Measurements from ENCODE around the gene PRDX5. TPM values are rescaled to one million over a fixed set of nuclear protein-coding genes. Genes with fewer than 3 reads are reported as not detected.

Gene PRDX5
- total and polyA plus RNA-seq, 9 donors, result 128 to 175 (median 164) TPM

GRCh38 chr11:64289002-64289564 lies 28.8 kb upstream of the PRDX5 start:
- peaks cover 45% of the 10 kb centered on the region for H3K27me3 ChIP-seq (ENCODE audit: control insufficient read depth, insufficient read depth, low read length)
- H3K4me3 ChIP-seq (ENCODE audit: low read length), result no peak overlapping the region
- 69% methylated on average over 6 of the region's 13 CpGs for WGBS (ENCODE audit: insufficient coverage)
- peaks cover 7% of the 10 kb centered on the region for H3K36me3 ChIP-seq (ENCODE audit: control insufficient read depth, insufficient read depth, low read length)
- H3K9me3 ChIP-seq (replicated peaks; ENCODE audit: control insufficient read depth, low read depth, low read length), result no peaks in the 10 kb centered on the region
- peaks cover 30% of the 10 kb centered on the region for H3K4me1 ChIP-seq (ENCODE audit: control insufficient read depth, insufficient read depth, low read length)
- H3K27ac ChIP-seq (ENCODE audit: low read length), result no peak overlapping the region
- no peak for DNase-seq

DNA sequence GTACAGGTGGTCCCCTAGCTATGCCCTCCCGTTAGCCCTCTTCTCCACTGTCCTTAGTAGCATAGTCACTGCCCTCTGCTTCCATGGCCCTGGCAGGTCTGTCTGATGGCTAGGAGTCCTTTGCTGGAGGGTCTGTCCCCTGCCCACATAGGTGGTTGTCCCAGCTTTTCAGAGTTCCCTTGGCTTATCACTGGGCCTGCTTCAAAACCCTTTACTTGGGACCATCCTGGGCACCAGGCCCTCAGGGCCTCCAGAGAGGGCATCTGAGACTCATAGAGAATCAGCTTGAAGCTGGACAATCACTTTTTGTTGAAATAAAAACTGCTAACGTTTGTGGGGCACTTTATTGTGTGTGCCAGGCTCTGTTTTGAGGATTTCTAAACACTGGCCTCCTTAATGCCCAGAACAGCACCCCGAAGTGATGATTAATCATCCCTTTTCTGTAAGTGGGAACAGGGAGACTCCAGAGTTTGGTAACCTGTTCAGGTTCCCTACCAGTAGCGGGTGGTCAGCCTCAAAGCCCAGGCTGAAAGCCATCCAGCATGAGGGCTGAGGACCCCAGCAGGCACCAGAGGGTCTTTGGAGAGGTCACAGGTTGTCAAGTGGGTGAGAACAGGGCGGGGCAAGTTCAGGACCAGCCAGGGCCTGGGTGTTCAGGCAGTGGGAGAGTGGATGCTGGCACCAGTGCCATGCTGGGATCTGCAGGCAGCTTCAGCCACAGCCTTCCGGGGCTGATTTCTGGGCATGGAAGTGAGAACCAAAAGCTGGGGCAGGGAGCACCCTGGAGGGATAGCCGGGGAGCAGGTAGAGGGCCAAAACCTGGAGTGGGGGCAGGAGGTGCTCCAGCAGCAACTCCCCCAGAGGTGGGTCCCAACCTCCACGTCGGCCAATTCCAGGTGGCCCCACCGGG lies 27.3 kb upstream of the PRDX5 start:
- Histone ChIP-seq H3K9me3 (replicated peaks; ENCODE audit: control insufficient read depth, low read depth, low read length) (no peaks in the 10 kb centered on the region), H3K4me1 (ENCODE audit: control insufficient read depth, insufficient read depth, low read length) (peaks cover 24% of the 10 kb centered on the region), H3K36me3 (ENCODE audit: control insufficient read depth, insufficient read depth, low read length) (peaks cover 7% of the 10 kb centered on the region), H3K27me3 (ENCODE audit: control insufficient read depth, insufficient read depth, low read length) (peaks cover 60% of the 10 kb centered on the region), H3K27ac (ENCODE audit: low read length) (no peak overlapping the region), H3K4me3 (ENCODE audit: low read length) (no peak overlapping the region)
- no peak for DNase-seq
- WGBS (ENCODE audit: insufficient coverage), result 34% methylated on average over 9 of the region's 10 CpGs

- DNase-seq, result no peak
- 1% methylated on average over 44 of the region's 45 CpGs for WGBS (ENCODE audit: insufficient coverage)
- peaks cover 18% of the 10 kb centered on the region for H3K4me1 ChIP-seq (ENCODE audit: control insufficient read depth, insufficient read depth, low read length)
- peaks cover 7% of the 10 kb centered on the region for H3K36me3 ChIP-seq (ENCODE audit: control insufficient read depth, insufficient read depth, low read length)
- H3K27ac ChIP-seq (ENCODE audit: low read length), result no peak within 1 kb of the TSS
- H3K27me3 ChIP-seq (ENCODE audit: control insufficient read depth, insufficient read depth, low read length), result peaks cover 67% of the 10 kb centered on the region
- H3K4me3 ChIP-seq (ENCODE audit: low read length), result no peak within 1 kb of the TSS
- H3K9me3 ChIP-seq (replicated peaks; ENCODE audit: control insufficient read depth, low read depth, low read length), result no peaks in the 10 kb centered on the region
Measured at GRCh38 chr11:64291262-64291751, 26.6 kb upstream of the PRDX5 start, which contains the start of gene KCNK4. Gene KCNK4 (plus strand): TSS chr11:64291302. CDS start chr11:64293019, 1,717 bp downstream.

- under 1% methylated on average over 96 of the region's 96 CpGs for WGBS (ENCODE audit: insufficient coverage)
- H3K27me3 ChIP-seq (ENCODE audit: control insufficient read depth, insufficient read depth, low read length), result peaks cover 73% of the 10 kb centered on the region
- H3K27ac ChIP-seq (ENCODE audit: low read length), result no peak overlapping the region
- no peaks in the 10 kb centered on the region for H3K9me3 ChIP-seq (replicated peaks; ENCODE audit: control insufficient read depth, low read depth, low read length)
- no peak for DNase-seq
- H3K36me3 ChIP-seq (ENCODE audit: control insufficient read depth, insufficient read depth, low read length), result peaks cover 7% of the 10 kb centered on the region
- peaks cover 12% of the 10 kb centered on the region for H3K4me1 ChIP-seq (ENCODE audit: control insufficient read depth, insufficient read depth, low read length)
- H3K4me3 ChIP-seq (ENCODE audit: low read length), result no peak overlapping the region
Measured at GRCh38 chr11:64291752-64292459, 26.0 kb upstream of the PRDX5 start.

DNA sequence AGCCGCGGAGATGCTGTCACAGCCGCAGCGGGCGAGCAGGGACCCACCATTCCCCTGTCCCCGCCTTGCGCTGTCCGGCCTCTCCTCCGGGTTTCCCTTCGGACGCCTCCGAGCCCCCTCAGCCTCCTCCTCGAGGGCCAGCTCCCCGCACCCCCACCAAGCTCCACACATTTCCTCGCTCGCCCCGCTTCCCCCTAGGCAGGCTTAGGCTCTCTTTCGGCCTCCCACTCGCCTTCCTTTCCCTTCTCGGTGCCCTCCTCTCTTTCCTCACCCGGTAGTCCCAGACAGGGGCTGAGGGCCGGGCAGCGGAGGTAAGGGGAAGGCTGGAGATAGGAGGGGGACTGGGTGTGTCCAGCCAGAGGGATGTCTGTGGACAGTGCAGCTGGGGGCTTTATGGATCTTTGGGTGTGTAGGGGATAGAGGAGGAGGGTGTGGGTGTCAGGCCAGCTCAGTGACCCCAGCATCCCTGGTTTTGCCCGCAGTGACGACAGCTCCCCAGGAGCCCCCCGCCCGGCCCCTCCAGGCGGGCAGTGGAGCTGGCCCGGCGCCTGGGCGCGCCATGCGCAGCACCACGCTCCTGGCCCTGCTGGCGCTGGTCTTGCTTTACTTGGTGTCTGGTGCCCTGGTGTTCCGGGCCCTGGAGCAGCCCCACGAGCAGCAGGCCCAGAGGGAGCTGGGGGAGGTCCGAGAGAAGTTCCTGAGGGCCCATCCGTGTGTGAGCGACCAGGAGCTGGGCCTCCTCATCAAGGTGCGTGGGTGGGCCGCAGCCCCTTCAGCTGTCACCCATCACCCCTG lies 25.3 kb upstream of the PRDX5 start:
- no peak overlapping the region for H3K27ac ChIP-seq (ENCODE audit: low read length)
- peaks cover 7% of the 10 kb centered on the region for H3K36me3 ChIP-seq (ENCODE audit: control insufficient read depth, insufficient read depth, low read length)
- no peaks in the 10 kb centered on the region for H3K9me3 ChIP-seq (replicated peaks; ENCODE audit: control insufficient read depth, low read depth, low read length)
- no peak for DNase-seq
- peaks cover 9% of the 10 kb centered on the region for H3K4me1 ChIP-seq (ENCODE audit: control insufficient read depth, insufficient read depth, low read length)
- no peak overlapping the region for H3K4me3 ChIP-seq (ENCODE audit: low read length)
- peaks cover 81% of the 10 kb centered on the region for H3K27me3 ChIP-seq (ENCODE audit: control insufficient read depth, insufficient read depth, low read length)
- 24% methylated on average over 34 of the region's 42 CpGs for WGBS (ENCODE audit: insufficient coverage)

DNA sequence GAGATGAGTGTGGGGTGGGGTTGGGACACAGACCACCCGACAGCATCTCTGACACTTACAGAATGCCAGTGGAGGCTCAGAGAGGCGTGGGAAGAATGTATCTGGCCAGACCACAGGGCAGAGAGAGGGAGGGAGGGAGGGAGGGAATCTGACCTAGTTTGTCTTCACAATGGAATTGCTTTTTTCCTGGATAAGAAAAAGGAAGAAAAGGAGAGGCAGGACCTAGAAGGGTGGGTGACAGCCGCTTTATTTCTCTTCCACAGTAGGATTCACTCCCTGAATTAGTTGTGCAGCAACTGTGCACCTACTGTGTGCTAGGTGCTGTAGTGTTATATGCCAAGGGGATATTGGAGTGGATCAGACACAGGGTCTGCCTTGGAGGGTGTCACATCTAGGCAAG lies 23.1 kb upstream of the PRDX5 start:
- WGBS (ENCODE audit: insufficient coverage), result 60% methylated on average over 1 of the region's 3 CpGs
- Histone ChIP-seq H3K27me3 (ENCODE audit: control insufficient read depth, insufficient read depth, low read length) (peaks cover 97% of the 10 kb centered on the region), H3K27ac (ENCODE audit: low read length) (no peak overlapping the region), H3K9me3 (replicated peaks; ENCODE audit: control insufficient read depth, low read depth, low read length) (no peaks in the 10 kb centered on the region), H3K36me3 (ENCODE audit: control insufficient read depth, insufficient read depth, low read length) (no peaks in the 10 kb centered on the region), H3K4me3 (ENCODE audit: low read length) (no peak overlapping the region), H3K4me1 (ENCODE audit: control insufficient read depth, insufficient read depth, low read length) (peaks cover 18% of the 10 kb centered on the region)
- no peak for DNase-seq

- H3K27ac ChIP-seq (ENCODE audit: low read length), result no peak overlapping the region
- WGBS (ENCODE audit: insufficient coverage), result no CpG with 5 or more reads among the region's 4 CpGs
- no peak for DNase-seq
Measured at GRCh38 chr11:64295760-64296159, 22.2 kb upstream of the PRDX5 start.

DNA sequence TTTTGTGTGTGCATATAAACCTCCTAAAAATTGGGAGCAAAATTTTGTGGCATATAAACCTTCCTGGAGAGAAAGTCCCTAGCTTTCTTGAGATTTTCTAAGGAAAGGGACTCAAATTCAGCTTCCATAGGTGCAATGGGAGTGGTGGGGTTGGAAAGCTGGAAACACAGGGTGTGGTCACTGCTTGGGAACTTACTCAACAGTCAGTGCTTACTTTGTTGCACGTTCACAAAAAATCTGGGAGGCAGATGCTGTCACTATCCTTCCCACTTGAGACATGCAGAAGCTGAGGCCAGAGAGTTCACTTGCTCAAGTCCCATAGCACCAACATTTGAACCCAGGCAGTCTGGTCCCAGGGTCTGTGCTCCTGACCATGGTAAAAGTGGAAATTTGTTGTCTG lies 21.7 kb upstream of the PRDX5 start:
- Histone ChIP-seq H3K4me1 (ENCODE audit: control insufficient read depth, insufficient read depth, low read length) (peaks cover 27% of the 10 kb centered on the region), H3K36me3 (ENCODE audit: control insufficient read depth, insufficient read depth, low read length) (no peaks in the 10 kb centered on the region), H3K27ac (ENCODE audit: low read length) (no peak overlapping the region), H3K9me3 (replicated peaks; ENCODE audit: control insufficient read depth, low read depth, low read length) (no peaks in the 10 kb centered on the region), H3K27me3 (ENCODE audit: control insufficient read depth, insufficient read depth, low read length) (peaks cover 97% of the 10 kb centered on the region), H3K4me3 (ENCODE audit: low read length) (no peak overlapping the region)
- 0% methylated on average over 1 of the region's 1 CpG for WGBS (ENCODE audit: insufficient coverage)
- no peak for DNase-seq

More at GRCh38 chr11:64295760-64296159, 22.2 kb upstream of the PRDX5 start:
- Histone ChIP-seq H3K4me3 (ENCODE audit: low read length) (no peak overlapping the region), H3K9me3 (replicated peaks; ENCODE audit: control insufficient read depth, low read depth, low read length) (no peaks in the 10 kb centered on the region), H3K36me3 (ENCODE audit: control insufficient read depth, insufficient read depth, low read length) (no peaks in the 10 kb centered on the region), H3K27me3 (ENCODE audit: control insufficient read depth, insufficient read depth, low read length) (peaks cover 97% of the 10 kb centered on the region), H3K4me1 (ENCODE audit: control insufficient read depth, insufficient read depth, low read length) (peaks cover 28% of the 10 kb centered on the region)

- Histone ChIP-seq H3K9me3 (replicated peaks; ENCODE audit: control insufficient read depth, low read depth, low read length) (no peaks in the 10 kb centered on the region), H3K4me3 (ENCODE audit: low read length) (no peak overlapping the region), H3K27ac (ENCODE audit: low read length) (no peak overlapping the region), H3K27me3 (ENCODE audit: control insufficient read depth, insufficient read depth, low read length) (peaks cover 100% of the 10 kb centered on the region), H3K4me1 (ENCODE audit: control insufficient read depth, insufficient read depth, low read length) (peaks cover 26% of the 10 kb centered on the region), H3K36me3 (ENCODE audit: control insufficient read depth, insufficient read depth, low read length) (no peaks in the 10 kb centered on the region)
- 3% methylated on average over 25 of the region's 34 CpGs for WGBS (ENCODE audit: insufficient coverage)
- DNase-seq, result no peak
Measured at GRCh38 chr11:64296830-64297698, 20.9 kb upstream of the PRDX5 start.

All from muscle of leg (tissue), 11 donors.